ENCODE results near the gene HIP1. TPM values are rescaled to one million over a fixed set of nuclear protein-coding genes. Genes with fewer than 3 reads are reported as not detected.

HIP1 gene
- total and polyA plus RNA-seq, 9 of the 15 experiments (the other 6 are each of a cell fraction or from before 2014, with no cell fraction given), result 2.4 to 13.7 (median 9.5) TPM

DNA sequence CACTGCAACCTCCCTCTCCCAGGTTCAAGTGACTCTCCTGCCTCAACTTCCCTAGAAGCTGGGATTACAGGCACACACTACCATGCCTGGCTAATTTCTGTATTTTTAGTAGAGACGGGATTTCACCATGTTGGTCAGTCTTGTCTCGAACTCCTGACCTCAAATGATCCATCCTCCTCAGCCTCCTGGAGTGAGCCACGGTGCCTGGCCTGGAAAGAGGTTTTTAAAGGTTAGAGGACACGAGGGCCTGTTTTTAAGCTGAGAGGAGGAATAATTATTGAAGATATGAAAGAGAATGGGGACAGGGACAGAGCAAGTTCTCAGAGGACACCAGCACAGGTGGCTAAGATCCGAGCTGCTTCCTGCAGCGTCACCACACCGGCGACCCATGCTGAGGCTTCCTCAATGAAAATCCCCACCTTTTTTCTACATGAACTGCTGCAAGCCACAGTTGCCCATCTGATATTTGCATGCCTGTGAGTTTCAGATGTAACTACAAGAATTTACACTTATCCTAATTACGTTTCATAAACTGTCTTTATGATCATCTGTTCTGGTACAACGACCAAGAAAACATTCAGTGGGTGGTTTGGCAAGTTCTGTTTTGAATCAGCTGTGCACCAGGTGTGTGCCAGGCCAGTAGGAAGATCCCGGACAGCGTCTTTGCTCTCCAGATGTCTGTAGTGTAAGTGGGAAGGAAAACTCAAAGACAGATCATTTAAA lies 76.0 kb downstream of the HIP1 start (continued):
- 0 out of 2 replicates have a peak, but pooled peaks have one; percentile 25 for TF ChIP-seq ZC3H4 (CRISPR knock-in tag; IDR thresholded peaks at IDR 0.05; ENCODE audit: borderline replicate concordance)
- TF ChIP-seq CHD4 (IDR thresholded peaks at IDR 0.05; ENCODE audit: insufficient read depth, insufficient replicate concordance, low read depth, low read length, poor library complexity, severe bottlenecking), result no peak
- TF ChIP-seq, protein P1, sequence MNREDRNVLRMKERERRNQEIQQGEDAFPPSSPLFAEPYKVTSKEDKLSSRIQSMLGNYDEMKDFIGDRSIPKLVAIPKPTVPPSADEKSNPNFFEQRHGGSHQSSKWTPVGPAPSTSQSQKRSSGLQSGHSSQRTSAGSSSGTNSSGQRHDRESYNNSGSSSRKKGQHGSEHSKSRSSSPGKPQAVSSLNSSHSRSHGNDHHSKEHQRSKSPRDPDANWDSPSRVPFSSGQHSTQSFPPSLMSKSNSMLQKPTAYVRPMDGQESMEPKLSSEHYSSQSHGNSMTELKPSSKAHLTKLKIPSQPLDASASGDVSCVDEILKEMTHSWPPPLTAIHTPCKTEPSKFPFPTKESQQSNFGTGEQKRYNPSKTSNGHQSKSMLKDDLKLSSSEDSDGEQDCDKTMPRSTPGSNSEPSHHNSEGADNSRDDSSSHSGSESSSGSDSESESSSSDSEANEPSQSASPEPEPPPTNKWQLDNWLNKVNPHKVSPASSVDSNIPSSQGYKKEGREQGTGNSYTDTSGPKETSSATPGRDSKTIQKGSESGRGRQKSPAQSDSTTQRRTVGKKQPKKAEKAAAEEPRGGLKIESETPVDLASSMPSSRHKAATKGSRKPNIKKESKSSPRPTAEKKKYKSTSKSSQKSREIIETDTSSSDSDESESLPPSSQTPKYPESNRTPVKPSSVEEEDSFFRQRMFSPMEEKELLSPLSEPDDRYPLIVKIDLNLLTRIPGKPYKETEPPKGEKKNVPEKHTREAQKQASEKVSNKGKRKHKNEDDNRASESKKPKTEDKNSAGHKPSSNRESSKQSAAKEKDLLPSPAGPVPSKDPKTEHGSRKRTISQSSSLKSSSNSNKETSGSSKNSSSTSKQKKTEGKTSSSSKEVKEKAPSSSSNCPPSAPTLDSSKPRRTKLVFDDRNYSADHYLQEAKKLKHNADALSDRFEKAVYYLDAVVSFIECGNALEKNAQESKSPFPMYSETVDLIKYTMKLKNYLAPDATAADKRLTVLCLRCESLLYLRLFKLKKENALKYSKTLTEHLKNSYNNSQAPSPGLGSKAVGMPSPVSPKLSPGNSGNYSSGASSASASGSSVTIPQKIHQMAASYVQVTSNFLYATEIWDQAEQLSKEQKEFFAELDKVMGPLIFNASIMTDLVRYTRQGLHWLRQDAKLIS (CRISPR knock-in tag; IDR thresholded peaks at IDR 0.05), result no peak
- TF ChIP-seq BACH1 (tag; IDR thresholded peaks at IDR 0.05), result 0 out of 2 replicates have a peak, but pooled peaks have one; percentile 1
- TF ChIP-seq NCOR1 (IDR thresholded peaks at IDR 0.05), result no peak
- TF ChIP-seq, protein P2, sequence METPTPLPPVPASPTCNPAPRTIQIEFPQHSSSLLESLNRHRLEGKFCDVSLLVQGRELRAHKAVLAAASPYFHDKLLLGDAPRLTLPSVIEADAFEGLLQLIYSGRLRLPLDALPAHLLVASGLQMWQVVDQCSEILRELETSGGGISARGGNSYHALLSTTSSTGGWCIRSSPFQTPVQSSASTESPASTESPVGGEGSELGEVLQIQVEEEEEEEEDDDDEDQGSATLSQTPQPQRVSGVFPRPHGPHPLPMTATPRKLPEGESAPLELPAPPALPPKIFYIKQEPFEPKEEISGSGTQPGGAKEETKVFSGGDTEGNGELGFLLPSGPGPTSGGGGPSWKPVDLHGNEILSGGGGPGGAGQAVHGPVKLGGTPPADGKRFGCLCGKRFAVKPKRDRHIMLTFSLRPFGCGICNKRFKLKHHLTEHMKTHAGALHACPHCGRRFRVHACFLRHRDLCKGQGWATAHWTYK (CRISPR knock-in tag; IDR thresholded peaks at IDR 0.05), result no peak
- no peak for TF ChIP-seq ZNF212 (CRISPR knock-in tag; IDR thresholded peaks at IDR 0.05)
- TF ChIP-seq ZFPM2 (CRISPR knock-in tag; IDR thresholded peaks at IDR 0.05), result no peak
- TF ChIP-seq, protein P3, sequence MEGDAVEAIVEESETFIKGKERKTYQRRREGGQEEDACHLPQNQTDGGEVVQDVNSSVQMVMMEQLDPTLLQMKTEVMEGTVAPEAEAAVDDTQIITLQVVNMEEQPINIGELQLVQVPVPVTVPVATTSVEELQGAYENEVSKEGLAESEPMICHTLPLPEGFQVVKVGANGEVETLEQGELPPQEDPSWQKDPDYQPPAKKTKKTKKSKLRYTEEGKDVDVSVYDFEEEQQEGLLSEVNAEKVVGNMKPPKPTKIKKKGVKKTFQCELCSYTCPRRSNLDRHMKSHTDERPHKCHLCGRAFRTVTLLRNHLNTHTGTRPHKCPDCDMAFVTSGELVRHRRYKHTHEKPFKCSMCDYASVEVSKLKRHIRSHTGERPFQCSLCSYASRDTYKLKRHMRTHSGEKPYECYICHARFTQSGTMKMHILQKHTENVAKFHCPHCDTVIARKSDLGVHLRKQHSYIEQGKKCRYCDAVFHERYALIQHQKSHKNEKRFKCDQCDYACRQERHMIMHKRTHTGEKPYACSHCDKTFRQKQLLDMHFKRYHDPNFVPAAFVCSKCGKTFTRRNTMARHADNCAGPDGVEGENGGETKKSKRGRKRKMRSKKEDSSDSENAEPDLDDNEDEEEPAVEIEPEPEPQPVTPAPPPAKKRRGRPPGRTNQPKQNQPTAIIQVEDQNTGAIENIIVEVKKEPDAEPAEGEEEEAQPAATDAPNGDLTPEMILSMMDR (IDR thresholded peaks at IDR 0.05 in 2 of 3, conservative IDR thresholded peaks at IDR 0.05 in 1 of 3; ENCODE audit: insufficient read depth in 2 of 3, low read depth in 1 of 3, low read length in 3 of 3), result no peak
- no peak for TF ChIP-seq MTF1 (CRISPR knock-in tag; IDR thresholded peaks at IDR 0.05; ENCODE audit: borderline replicate concordance)
- no peak for TF ChIP-seq E2F3 (CRISPR knock-in tag; IDR thresholded peaks at IDR 0.05)
